NCI-H460 (cell line): ENCODE results near the gene SFXN5. TPM values are rescaled to one million over a fixed set of nuclear protein-coding genes. Genes with fewer than 3 reads are reported as not detected.

Experiments
- DNase-seq: peaks from one replicate; pipeline ENCODE4 v3.0.0-alpha.2; 2016; ENCODE audit warnings: low read depth; ENCODE audit errors: extremely low read depth
- total RNA-seq: library from RNA; depleted of rRNA; stranded (reverse); fragments of >200 nt; shearing (Covaris generic); gene quantifications from 2 replicates; pipeline ENCODE4 v1.2.3, GENCODE V29; 2014

The SFXN5 gene
- total RNA-seq, 1 experiment from 2014 or later = 13.4 TPM

GRCh38 chr2:73053316-73054114 is 18.0 kb downstream of the SFXN5 start:
- DNase-seq = no peak

- no peak for DNase-seq
Observed at GRCh38 chr2:73050121-73050545, 21.4 kb downstream of the SFXN5 start.

GRCh38 chr2:73043929-73044832 is 27.3 kb downstream of the SFXN5 start:
- no peak for DNase-seq

GRCh38 chr2:73043276-73043675 is 28.2 kb downstream of the SFXN5 start:
- DNase-seq = no peak

GRCh38 chr2:73037947-73038585 is 33.4 kb downstream of the SFXN5 start:
- no peak for DNase-seq

GRCh38 chr2:73036766-73037165 is 34.7 kb downstream of the SFXN5 start:
- no peak for DNase-seq

GRCh38 chr2:73035899-73036711 is 35.4 kb downstream of the SFXN5 start:
- DNase-seq = no peak

GRCh38 chr2:73034661-73035375 is 36.7 kb downstream of the SFXN5 start:
- no peak for DNase-seq

- no peak for DNase-seq
Observed at GRCh38 chr2:73033766-73034381, 37.6 kb downstream of the SFXN5 start.

GRCh38 chr2:73033142-73033765 is 38.3 kb downstream of the SFXN5 start:
- DNase-seq = no peak

- no peak for DNase-seq
Observed at GRCh38 chr2:73032702-73033097, 38.8 kb downstream of the SFXN5 start.

- no peak for DNase-seq
Observed at GRCh38 chr2:73031725-73032701, 39.5 kb downstream of the SFXN5 start.

- DNase-seq = no peak
Observed at GRCh38 chr2:73031095-73031678, 40.3 kb downstream of the SFXN5 start.

- DNase-seq = no peak
Observed at GRCh38 chr2:73028841-73029240, 42.7 kb downstream of the SFXN5 start.

- no peak for DNase-seq
Observed at GRCh38 chr2:73027340-73027739, 44.2 kb downstream of the SFXN5 start.

GRCh38 chr2:73023497-73023896 is 48.0 kb downstream of the SFXN5 start:
- no peak for DNase-seq

GRCh38 chr2:73022024-73022568 is 49.4 kb downstream of the SFXN5 start:
- DNase-seq = no peak
